ENCODE data around the gene TEDDM1.

DNA sequence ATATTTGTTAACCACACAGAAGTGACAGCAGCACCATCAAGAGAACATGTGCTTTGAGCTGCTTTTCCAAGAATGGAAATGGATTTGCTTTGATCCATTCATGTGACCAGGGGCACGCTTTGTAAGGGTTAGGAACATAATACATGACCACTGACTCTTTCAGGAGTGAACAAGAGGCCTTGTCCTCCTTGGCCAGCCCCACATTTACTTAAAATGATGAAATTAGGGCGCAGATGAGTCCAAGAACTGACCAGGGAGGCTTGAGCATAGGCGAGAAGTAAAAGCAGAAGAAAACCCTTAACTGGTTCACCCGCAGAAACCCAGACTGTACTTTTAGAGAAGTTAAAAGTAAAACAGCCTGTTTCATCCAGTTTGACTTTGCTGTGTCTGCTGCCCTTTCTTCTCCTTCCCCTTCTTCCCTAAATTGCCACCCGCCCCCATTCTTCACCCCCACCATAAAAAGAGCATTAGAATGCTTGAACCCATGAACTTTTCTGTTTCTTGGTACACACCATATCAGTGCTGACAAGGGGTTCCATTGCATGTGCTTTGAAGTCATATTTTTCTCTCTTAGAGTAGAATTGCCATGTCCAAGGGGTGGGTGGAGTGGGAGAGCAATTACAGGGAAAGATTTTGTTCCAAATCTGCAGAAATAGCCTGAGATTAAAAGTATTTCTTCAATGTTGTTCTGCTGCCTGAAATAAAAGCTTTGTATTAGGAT is 6.3 kb downstream of the TEDDM1 start:
- TF ChIP-seq, protein P1, sequence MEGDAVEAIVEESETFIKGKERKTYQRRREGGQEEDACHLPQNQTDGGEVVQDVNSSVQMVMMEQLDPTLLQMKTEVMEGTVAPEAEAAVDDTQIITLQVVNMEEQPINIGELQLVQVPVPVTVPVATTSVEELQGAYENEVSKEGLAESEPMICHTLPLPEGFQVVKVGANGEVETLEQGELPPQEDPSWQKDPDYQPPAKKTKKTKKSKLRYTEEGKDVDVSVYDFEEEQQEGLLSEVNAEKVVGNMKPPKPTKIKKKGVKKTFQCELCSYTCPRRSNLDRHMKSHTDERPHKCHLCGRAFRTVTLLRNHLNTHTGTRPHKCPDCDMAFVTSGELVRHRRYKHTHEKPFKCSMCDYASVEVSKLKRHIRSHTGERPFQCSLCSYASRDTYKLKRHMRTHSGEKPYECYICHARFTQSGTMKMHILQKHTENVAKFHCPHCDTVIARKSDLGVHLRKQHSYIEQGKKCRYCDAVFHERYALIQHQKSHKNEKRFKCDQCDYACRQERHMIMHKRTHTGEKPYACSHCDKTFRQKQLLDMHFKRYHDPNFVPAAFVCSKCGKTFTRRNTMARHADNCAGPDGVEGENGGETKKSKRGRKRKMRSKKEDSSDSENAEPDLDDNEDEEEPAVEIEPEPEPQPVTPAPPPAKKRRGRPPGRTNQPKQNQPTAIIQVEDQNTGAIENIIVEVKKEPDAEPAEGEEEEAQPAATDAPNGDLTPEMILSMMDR (optimal IDR thresholded peaks at IDR 0.05 in 1 of 3, IDR thresholded peaks at IDR 0.05 in 1 of 3, conservative IDR thresholded peaks at IDR 0.05 in 1 of 3; ENCODE audit: extremely low read depth in 1 of 3, insufficient read depth in 2 of 3, low read length in 3 of 3): no peak
- TF ChIP-seq EZH2 (IDR thresholded peaks at IDR 0.05; ENCODE audit: low read length): no peak
